Loucy (cell line): ENCODE results near the gene KNCN.

Experiments used
- EZH2phosphoT487 ChIP-seq: fragments of 200-600 bp; IDR thresholded peaks from 2 replicates; pipeline ENCODE4 v1.6.1; 2018; ENCODE audit warnings: antibody characterized with exemption, mild to moderate bottlenecking, moderate library complexity, borderline replicate concordance
- TF ChIP-seq, protein P1 (sequence below): fragments of 200-600 bp; sonication (generic); conservative IDR thresholded peaks from 2 replicates; pipeline ENCODE4 v1.5.1; 2014; ENCODE audit warnings: mild to moderate bottlenecking, antibody characterized with exemption, low read length

DNA sequence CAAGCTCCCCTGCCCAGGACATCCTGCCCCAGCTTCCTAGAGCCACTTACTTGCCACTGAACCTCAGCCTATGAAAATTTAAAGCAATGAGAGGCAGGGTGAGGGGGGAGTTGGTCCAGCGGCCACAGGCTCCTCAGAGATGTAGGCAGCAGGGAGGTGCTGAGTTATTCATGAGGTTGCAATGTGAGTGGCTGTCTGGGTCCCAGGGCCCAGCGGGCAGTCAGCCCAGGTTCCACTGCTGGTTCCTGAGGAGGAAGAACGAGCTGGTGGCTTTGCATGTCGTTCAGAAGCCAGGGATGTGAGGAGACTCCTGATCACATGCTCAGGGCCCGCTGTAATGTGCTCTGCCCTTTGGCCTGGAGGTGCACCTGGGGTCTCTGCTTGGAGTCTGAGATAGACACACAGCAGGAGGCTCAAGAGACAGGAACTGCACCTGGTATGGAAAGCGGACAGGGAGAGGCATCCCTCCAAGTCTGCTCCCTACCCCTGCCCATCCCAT is at the start of gene KNCN:
- TF ChIP-seq, protein P1, sequence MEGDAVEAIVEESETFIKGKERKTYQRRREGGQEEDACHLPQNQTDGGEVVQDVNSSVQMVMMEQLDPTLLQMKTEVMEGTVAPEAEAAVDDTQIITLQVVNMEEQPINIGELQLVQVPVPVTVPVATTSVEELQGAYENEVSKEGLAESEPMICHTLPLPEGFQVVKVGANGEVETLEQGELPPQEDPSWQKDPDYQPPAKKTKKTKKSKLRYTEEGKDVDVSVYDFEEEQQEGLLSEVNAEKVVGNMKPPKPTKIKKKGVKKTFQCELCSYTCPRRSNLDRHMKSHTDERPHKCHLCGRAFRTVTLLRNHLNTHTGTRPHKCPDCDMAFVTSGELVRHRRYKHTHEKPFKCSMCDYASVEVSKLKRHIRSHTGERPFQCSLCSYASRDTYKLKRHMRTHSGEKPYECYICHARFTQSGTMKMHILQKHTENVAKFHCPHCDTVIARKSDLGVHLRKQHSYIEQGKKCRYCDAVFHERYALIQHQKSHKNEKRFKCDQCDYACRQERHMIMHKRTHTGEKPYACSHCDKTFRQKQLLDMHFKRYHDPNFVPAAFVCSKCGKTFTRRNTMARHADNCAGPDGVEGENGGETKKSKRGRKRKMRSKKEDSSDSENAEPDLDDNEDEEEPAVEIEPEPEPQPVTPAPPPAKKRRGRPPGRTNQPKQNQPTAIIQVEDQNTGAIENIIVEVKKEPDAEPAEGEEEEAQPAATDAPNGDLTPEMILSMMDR, result no peak
- no peak for TF ChIP-seq EZH2phosphoT487
